GM13977 (cell line): ENCODE results near the gene INSC.

ENCODE experiments used
- DNase-seq: peaks from one replicate; pipeline ENCODE4 v3.0.0; 2012; ENCODE audit warnings: low spot score
- in situ Hi-C: fragments of 300-500 bp; cut with MboI; formaldehyde crosslinking; loops from one replicate; pipeline ENCODE4 v1.12.0; 2022; ENCODE audit warnings: low sequenced_read_pairs, low pct_unique_long_range_greater_than_20kb, mixed read lengths, inconsistent platforms; ENCODE audit not compliant: unreplicated experiment
- TF ChIP-seq, protein P1 (sequence below): IDR thresholded peaks from 2 replicates; pipeline ENCODE4 v1.5.1; 2012; ENCODE audit warnings: mild to moderate bottlenecking, control low read depth; ENCODE audit not compliant: insufficient read depth; ENCODE audit errors: extremely low read depth, missing control alignments

The INSC gene

DNA sequence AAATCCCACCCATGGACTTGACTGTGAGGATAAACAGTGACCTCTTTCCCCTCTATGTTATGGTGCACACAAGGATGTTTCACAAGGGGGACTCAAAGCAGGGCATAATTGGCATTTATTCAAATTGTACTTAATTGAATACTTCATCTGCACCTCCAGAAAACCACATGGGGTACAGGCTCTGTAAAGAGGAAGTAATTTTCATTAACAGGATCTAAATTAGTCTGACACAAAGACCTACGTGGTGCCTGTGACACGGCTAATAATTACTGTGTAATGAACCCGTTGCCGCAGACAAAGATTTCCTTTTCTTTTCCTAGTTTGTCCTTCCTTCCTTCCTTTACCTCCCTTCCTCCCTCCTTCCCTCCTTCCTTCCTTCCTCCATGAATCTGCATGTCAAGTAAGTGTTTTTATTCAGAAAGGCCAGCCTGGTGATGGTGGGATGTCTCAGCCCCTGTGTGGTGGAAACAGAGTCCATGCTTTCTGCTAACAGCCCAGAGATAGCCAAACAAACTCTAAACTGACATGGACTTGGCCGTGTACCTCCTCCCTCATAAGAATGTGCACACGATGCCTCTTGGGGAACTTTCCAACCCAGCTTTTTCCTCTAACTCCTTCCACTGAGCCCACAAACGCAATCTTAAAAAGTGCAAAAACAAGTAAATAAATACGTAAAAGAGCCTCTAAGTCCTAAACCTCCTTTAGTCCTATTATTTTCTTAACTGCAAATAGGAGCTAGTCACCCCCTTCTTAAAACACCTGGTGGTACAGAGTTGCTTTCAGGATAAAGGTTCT lies 118.8 kb downstream of the INSC start:
- DNase-seq = no peak
- TF ChIP-seq, protein P1, sequence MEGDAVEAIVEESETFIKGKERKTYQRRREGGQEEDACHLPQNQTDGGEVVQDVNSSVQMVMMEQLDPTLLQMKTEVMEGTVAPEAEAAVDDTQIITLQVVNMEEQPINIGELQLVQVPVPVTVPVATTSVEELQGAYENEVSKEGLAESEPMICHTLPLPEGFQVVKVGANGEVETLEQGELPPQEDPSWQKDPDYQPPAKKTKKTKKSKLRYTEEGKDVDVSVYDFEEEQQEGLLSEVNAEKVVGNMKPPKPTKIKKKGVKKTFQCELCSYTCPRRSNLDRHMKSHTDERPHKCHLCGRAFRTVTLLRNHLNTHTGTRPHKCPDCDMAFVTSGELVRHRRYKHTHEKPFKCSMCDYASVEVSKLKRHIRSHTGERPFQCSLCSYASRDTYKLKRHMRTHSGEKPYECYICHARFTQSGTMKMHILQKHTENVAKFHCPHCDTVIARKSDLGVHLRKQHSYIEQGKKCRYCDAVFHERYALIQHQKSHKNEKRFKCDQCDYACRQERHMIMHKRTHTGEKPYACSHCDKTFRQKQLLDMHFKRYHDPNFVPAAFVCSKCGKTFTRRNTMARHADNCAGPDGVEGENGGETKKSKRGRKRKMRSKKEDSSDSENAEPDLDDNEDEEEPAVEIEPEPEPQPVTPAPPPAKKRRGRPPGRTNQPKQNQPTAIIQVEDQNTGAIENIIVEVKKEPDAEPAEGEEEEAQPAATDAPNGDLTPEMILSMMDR = no peak
- in situ Hi-C loops = no loop called here

DNA sequence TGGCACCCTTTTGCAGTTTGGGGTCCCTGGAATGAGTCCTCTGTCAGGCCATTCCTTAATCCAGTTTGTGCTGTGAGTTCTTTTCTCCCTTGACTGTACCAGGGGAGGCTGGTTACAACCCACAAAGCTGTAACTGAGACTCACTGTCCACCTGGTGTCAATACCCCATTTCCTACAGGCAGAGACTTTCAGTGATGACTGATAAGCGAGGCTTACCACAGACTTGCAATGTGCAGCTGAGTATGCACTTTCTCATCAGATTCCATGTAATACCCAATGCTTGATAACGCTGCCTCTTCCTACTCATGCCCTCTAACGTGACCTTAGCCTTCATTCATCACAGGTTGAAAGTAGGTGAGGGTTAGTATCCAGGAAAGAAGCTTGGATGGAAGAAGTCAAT lies 120.1 kb downstream of the INSC start:
- in situ Hi-C loops = no loop called here
- no peak for DNase-seq
- TF ChIP-seq, protein P1 = no peak

GRCh38 chr11:15236559-15236958 lies 121.8 kb downstream of the INSC start:
- in situ Hi-C loops = no loop called here
- TF ChIP-seq, protein P1 = no peak
- DNase-seq = no peak

- in situ Hi-C loops = no loop called here
- no peak for DNase-seq
- TF ChIP-seq, protein P1 = no peak
These were observed 124.1 kb downstream of the INSC start for GRCh38 chr11:15238856-15239255.

GRCh38 chr11:15248749-15249148 lies 134.0 kb downstream of the INSC start:
- in situ Hi-C loops = no loop called here
- TF ChIP-seq, protein P1 = no peak
- DNase-seq = no peak

GRCh38 chr11:15258433-15259165 lies 143.9 kb downstream of the INSC start:
- no peak for DNase-seq
- TF ChIP-seq, protein P1 = no peak
- in situ Hi-C loops = no loop called here
